Common myeloid progenitor, CD34-positive (primary cell): Measurements from ENCODE around the gene CRP.

Experiments
- CTCF ChIA-PET: fragments of 350-600 bp; sonication (Branson Sonifier 250); formaldehyde crosslinking; loops from one replicate; lab custom pipeline; 2021; ENCODE audit warnings: antibody characterized with exemption; lab: Charles Lee
- POLR2A ChIA-PET: fragments of 350-600 bp; sonication (Branson Sonifier 250); formaldehyde crosslinking; loops from one replicate; lab custom pipeline; 2021; ENCODE audit warnings: antibody characterized with exemption; lab: Charles Lee
- DNase-seq, 3 donors: peaks; one replicate each; pipeline versions ENCODE4 v3.0.0 to v3.0.0-alpha.2; 2013
- H3K27ac ChIP-seq, 2 experiments: 1 replicate in 1 of 2; 2 replicates in 1 of 2; pipeline ENCODE4 v1.7.0; 2013; ENCODE audit warnings: inconsistent platforms in 2 of 2, low read length in 2 of 2, mild to moderate bottlenecking in 2 of 2, low read depth in 1 of 2, moderate library complexity in 1 of 2; ENCODE audit not compliant: severe bottlenecking in 2 of 2, insufficient read depth in 1 of 2, poor library complexity in 1 of 2
- H3K27me3 ChIP-seq, 5 experiments: replicated peaks in 2 of 5; 1 replicate in 3 of 5; 2 replicates in 2 of 5; pipeline versions ENCODE4 v1.6.1 to v1.7.0; 2013; ENCODE audit warnings: low read length in 4 of 5, mild to moderate bottlenecking in 2 of 5, moderate library complexity in 2 of 5, inconsistent platforms in 1 of 5; ENCODE audit not compliant: insufficient read depth in 5 of 5, control insufficient read depth in 4 of 5
- H3K36me3 ChIP-seq, 4 experiments: 1 replicate in 2 of 4; 2 replicates in 2 of 4; pipeline versions ENCODE4 v1.6.1 to v1.7.0; 2013; ENCODE audit warnings: low read length in 3 of 4, control low read depth in 1 of 4, mild to moderate bottlenecking in 1 of 4; ENCODE audit not compliant: control insufficient read depth in 4 of 4, insufficient read depth in 4 of 4
- H3K4me1 ChIP-seq, 4 experiments: 1 replicate in 3 of 4; 2 replicates in 1 of 4; pipeline versions ENCODE4 v1.6.1 to v1.7.1; 2013; ENCODE audit warnings: low read length in 3 of 4, mild to moderate bottlenecking in 3 of 4, control low read depth in 1 of 4, inconsistent platforms in 1 of 4, moderate library complexity in 1 of 4; ENCODE audit not compliant: control insufficient read depth in 4 of 4, insufficient read depth in 4 of 4; ENCODE audit errors: control extremely low read depth in 1 of 4
- H3K4me3 ChIP-seq, 7 experiments: 1 replicate in 4 of 7; 2 replicates in 3 of 7; pipeline versions ENCODE4 v1.5.1 to v1.7.0; 2013; ENCODE audit warnings: mild to moderate bottlenecking in 7 of 7, low read length in 6 of 7, moderate library complexity in 6 of 7, inconsistent platforms in 2 of 7, low read depth in 2 of 7, control low read depth in 1 of 7; ENCODE audit not compliant: insufficient read depth in 4 of 7, control insufficient read depth in 1 of 7; ENCODE audit errors: extremely low read depth in 1 of 7
- H3K9me3 ChIP-seq, 5 experiments: 1 replicate in 4 of 5; 2 replicates in 1 of 5; pipeline versions ENCODE4 v1.6.1 to v1.7.1; 2013; ENCODE audit warnings: low read length in 4 of 5, mild to moderate bottlenecking in 2 of 5, inconsistent platforms in 1 of 5, low read depth in 1 of 5, moderate library complexity in 1 of 5; ENCODE audit not compliant: control insufficient read depth in 4 of 5, insufficient read depth in 2 of 5; ENCODE audit errors: control extremely low read depth in 1 of 5
- WGBS: methylation state at CpG from one replicate; pipeline ENCODE4 v1.1.5; 2013; ENCODE audit not compliant: insufficient coverage; 5-methylcytosine and 5-hydroxymethylcytosine counted together

CRP gene

DNA sequence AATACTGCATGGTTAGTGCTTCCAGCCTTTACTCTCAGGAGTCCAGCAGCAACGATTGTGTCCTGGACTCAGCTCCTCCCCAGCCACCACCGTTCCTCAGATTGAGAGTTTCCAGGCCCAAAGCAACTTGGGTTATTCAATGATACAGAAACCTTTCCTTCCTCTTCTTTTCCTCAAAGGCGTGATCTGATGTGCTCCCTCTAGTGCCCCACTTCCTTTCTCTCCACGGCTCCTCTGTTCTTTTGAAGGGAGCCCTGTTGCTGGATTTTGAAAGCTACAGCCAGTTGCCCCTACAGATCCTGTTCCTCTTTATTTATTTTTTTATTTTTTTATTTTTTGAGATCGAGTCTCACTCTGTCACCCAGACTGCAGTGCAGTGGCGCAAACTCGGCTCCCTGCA lies 14.1 kb downstream of the CRP start:
- peak in 1 of 3 donors; percentile 4 for DNase-seq
- POLR2A ChIA-PET, result no interaction called here
- Histone ChIP-seq H3K27ac (no peak overlapping the region), H3K4me3 (no peak overlapping the region), H3K36me3 (no peaks in the 10 kb centered on the region), H3K27me3 (no peaks in the 10 kb centered on the region), H3K9me3 (no peaks in the 10 kb centered on the region), H3K4me1 (no peaks in the 10 kb centered on the region)
- WGBS, result 65% methylated on average over 7 of the region's 7 CpGs
- CTCF ChIA-PET, result interaction anchor here (0.5 to 0.8 kb wide), 2 partner anchors 11 to 1796 kb away, joined by 3 read pairs; no protein-coding TSS in a partner anchor

DNA sequence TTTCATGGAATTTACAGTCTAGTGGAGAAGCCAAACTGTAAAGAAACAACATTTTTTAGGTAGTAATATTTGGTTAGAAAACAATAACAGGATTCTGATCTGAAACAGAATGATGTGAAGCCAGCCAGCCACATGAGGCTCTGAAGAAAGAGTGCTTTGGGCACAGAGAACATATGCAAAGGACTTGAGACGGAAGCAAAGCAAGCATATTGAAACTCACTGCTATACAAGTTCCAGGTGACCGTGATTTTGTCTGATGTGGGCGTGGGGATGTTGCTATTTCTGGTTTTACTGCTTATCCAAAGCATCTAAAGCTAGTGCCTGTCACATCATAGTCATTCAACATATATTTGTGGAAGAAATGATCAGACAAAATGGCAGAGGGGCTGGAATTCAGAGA lies 14.7 kb downstream of the CRP start:
- DNase-seq, result no peak
- 100% methylated on average over 3 of the region's 3 CpGs for WGBS
- H3K4me1 ChIP-seq, result no peaks in the 10 kb centered on the region
- ChIA-PET POLR2A (no interaction called here), CTCF (interaction anchor here (1.1 kb wide), 1 partner anchor 10 kb away, joined by 3 read pairs; no protein-coding TSS in a partner anchor)
- no peak overlapping the region for H3K4me3 ChIP-seq
- no peak overlapping the region for H3K27ac ChIP-seq
- no peaks in the 10 kb centered on the region for H3K9me3 ChIP-seq
- no peaks in the 10 kb centered on the region for H3K27me3 ChIP-seq
- H3K36me3 ChIP-seq, result no peaks in the 10 kb centered on the region

DNA sequence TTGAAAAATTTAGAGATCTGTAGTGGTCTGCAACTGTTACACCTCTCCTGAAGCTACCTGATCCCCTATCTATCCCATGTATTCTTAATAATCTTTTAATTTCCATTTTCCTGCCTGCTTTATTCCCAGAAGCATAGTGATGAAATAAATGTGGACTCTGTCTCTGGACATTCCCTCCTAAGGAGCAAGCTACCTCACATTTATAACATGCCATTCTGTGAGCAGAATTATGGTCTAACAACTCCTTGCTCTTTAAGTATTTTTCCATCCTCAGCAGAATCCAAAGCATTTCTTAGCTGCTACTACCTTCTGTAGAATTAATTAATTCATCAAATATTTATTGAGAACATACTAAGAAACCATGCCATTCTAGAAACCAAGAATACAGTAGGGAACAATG lies 15.1 kb downstream of the CRP start:
- no peaks in the 10 kb centered on the region for H3K4me1 ChIP-seq
- no peak overlapping the region for H3K4me3 ChIP-seq
- DNase-seq, result no peak
- ChIA-PET POLR2A (no interaction called here), CTCF (interaction anchor here (1.1 kb wide), 1 partner anchor 10 kb away, joined by 3 read pairs; no protein-coding TSS in a partner anchor)
- H3K9me3 ChIP-seq, result no peaks in the 10 kb centered on the region
- H3K27me3 ChIP-seq, result no peaks in the 10 kb centered on the region
- H3K36me3 ChIP-seq, result no peaks in the 10 kb centered on the region
- no peak overlapping the region for H3K27ac ChIP-seq

DNA sequence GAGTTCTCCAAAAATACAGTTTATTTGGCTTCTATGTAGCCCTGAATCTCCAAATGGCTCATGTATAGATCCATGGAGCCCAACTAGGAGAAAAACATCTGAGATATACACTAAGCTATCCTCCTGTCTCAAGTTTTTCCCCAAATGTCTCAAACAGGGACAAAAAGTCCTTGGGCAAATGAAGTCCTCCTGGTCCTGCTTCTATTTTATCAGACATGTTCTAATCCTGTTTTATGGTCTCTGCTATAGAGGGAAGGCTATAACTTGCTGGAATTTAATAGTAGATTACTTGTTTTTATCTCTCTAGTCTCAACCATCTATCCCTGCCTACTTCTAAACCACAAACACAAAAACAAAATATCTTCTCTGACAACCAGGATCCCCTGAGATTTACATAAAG lies 26.9 kb downstream of the CRP start:
- H3K36me3 ChIP-seq, result no peaks in the 10 kb centered on the region
- ChIA-PET POLR2A (no interaction called here), CTCF (no interaction called here)
- no peak overlapping the region for H3K4me3 ChIP-seq
- no peaks in the 10 kb centered on the region for H3K4me1 ChIP-seq
- no peaks in the 10 kb centered on the region for H3K27me3 ChIP-seq
- H3K9me3 ChIP-seq, result no peaks in the 10 kb centered on the region
- H3K27ac ChIP-seq, result no peak overlapping the region
- no peak for DNase-seq

DNA sequence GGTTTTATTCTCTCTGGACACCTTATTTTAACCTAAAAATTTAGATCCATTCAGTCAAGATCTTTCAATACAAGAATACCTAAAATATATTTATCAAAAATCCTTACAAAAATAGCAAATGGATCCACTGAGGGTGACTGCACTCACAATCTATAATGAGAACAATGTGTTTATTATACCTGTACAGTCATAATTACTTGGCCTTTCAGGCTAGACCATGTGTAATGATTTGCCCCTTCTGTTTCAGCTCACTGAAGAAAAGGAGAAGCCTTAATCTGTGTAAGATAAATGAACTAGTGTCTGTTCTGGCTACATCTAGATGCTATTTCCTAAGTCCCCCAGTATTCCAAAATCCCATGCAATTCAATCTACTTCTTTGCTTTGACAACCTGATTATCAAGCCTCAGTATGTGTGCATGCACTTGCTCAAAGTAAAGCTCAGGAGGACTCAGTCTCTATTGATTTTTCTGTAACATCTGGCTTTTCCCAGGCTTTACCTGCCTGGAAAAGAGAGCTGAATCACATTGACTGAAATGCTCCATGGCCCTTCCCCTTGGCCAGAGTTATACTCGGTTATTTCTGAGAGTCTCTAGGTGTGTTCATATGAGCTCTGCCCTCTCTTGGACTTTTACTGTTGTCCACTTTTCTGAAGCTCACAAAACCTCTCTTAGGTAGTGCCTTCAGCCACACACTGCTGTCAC lies 27.6 kb downstream of the CRP start:
- ChIA-PET CTCF (no interaction called here), POLR2A (no interaction called here)
- WGBS, result 100% methylated on average over 1 of the region's 1 CpG

DNA sequence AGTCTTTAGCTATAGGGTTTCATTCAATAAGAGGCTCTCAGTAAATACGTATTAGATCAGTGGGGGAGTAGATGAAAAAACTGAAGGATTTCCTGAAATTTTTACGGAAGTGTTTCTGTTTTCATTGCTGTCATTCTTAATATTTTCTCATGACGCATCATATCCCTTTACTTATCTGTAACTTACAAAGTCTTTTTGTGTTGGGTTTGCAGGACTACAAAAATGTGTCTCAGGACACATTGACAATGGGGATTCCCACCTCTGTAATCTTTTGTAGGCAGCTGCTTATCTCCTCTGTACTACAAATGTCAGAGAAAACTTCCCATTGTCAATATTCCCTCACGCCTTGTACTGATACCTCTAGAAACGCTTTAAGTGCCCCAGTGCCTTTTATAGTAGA lies 35.5 kb downstream of the CRP start:
- Histone ChIP-seq H3K36me3 (no peaks in the 10 kb centered on the region), H3K4me1 (no peaks in the 10 kb centered on the region), H3K9me3 (no peaks in the 10 kb centered on the region), H3K4me3 (no peak overlapping the region), H3K27ac (no peak overlapping the region), H3K27me3 (no peaks in the 10 kb centered on the region)
- peak in 2 of 3 donors; percentile 7 to 45 for DNase-seq
- POLR2A ChIA-PET, result no interaction called here
- WGBS, result no CpG with 5 or more reads among the region's 5 CpGs
- CTCF ChIA-PET, result no interaction called here

More for the DNA sequence above, 27.6 kb downstream of the CRP start:
- no peak for DNase-seq
- Histone ChIP-seq H3K36me3 (no peaks in the 10 kb centered on the region), H3K27me3 (no peaks in the 10 kb centered on the region), H3K9me3 (no peaks in the 10 kb centered on the region), H3K4me3 (no peak overlapping the region), H3K4me1 (no peaks in the 10 kb centered on the region), H3K27ac (no peak overlapping the region)

DNA sequence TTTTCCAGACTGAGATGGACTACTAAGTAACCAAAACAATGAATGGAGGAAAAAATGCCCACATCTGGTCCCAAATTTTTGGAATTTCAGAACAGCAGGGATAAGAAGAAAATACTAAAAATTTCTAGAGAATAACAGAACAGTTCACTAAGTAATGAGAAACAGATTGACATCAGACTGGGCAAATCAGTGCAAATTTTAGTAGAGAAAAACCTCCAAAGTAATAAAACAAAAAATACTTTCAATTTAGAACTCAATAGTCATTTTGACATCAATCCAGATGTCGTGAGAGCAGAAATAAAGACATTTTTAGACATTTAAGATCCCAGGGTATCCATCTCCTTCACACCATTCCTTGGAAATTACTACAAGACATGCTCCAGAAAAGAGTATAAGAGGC lies 39.3 kb downstream of the CRP start:
- H3K27me3 ChIP-seq, result no peaks in the 10 kb centered on the region
- DNase-seq, result no peak
- POLR2A ChIA-PET, result no interaction called here
- no peak overlapping the region for H3K27ac ChIP-seq
- CTCF ChIA-PET, result no interaction called here
- 100% methylated on average over 1 of the region's 1 CpG for WGBS
- H3K4me3 ChIP-seq, result no peak overlapping the region
- H3K36me3 ChIP-seq, result no peaks in the 10 kb centered on the region
- H3K4me1 ChIP-seq, result no peaks in the 10 kb centered on the region
- no peaks in the 10 kb centered on the region for H3K9me3 ChIP-seq
